ENCODE results near the gene PPP2R2C. TPM values are rescaled to one million over a fixed set of nuclear protein-coding genes. Genes with fewer than 3 reads are reported as not detected.

The PPP2R2C gene
- polyA plus RNA-seq, 4 donors = 0.16 to 2.3 (median 0.81) TPM; not detected in 1

DNA sequence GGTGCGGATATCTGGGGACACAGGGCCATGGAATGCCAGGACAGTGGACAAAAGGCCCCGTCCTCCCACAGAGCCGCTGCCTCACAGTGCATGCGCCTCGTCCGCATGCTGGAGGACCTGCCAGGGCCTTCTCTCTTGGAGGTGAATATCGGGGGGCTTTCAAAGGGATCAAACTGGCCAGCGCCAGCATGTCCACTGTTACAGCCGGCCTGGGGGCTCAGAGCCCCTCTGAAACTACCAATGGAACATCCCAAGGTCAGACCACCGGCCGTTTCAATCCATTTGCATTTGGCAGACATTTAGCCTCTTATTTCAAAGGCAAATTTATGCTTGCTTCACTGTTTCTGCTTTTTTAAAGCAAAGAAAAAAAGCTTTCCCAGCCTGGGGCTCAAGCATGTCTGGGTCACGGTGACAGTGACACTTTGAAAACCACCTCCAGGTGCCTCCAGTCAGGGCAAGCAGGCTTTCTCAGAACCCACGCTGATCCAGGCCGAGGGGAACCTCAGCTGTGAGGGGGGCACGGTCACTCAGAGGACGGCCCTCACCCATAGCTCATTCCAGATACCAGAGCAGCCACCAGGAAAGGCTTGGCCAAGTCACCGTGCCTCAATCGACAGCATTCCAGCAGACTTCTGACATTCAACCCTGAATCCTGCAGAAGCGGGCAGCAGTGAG, 57.2 kb downstream of the PPP2R2C start:
- Histone ChIP-seq H3K27me3 (ENCODE audit: control insufficient read depth in 3 of 3, insufficient read depth in 3 of 3, low read length in 3 of 3) (no peaks in the 10 kb centered on the region), H3K9me3 (ENCODE audit: control insufficient read depth in 2 of 2, insufficient read depth in 1 of 2, low read depth in 1 of 2, low read length in 1 of 2) (no peaks in the 10 kb centered on the region), H3K27ac (ENCODE audit: low read depth in 1 of 3, low read length in 2 of 3) (no peak overlapping the region), H3K4me3 (ENCODE audit: low read depth in 1 of 3, low read length in 3 of 3) (no peak overlapping the region), H3K4me1 (ENCODE audit: control insufficient read depth in 3 of 3, insufficient read depth in 2 of 3, low read depth in 1 of 3, low read length in 2 of 3) (no peaks in the 10 kb centered on the region), H3K36me3 (ENCODE audit: control insufficient read depth in 3 of 3, insufficient read depth in 2 of 3, low read depth in 1 of 3, low read length in 3 of 3) (no peaks in the 10 kb centered on the region)
- no peak for DNase-seq
- no peak for FAIRE-seq
- WGBS, 3 donors = 64 to 70% (median 68%) methylated on average over 19 of the region's 19 CpGs

DNA sequence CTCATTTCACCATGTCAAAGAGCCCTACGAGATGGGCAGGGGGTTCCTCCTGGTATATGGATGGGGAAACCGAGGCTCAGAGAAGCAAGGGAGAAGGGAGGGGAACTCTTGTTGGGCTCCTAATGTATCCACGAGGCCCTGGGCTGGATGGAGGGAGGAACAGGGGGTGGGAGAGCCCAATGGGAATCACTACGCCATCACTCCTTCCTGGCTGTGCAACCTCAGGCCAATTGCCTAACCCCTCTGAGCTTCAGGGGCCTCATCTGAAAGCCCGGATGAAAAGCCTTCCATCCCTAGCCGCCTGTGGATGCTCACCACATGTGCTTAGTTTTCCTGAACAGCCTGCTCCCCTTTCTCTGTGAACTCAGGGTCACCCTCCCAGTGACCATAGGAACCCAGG, 57.8 kb downstream of the PPP2R2C start:
- Histone ChIP-seq H3K9me3 (ENCODE audit: control insufficient read depth in 2 of 2, insufficient read depth in 1 of 2, low read depth in 1 of 2, low read length in 1 of 2) (no peaks in the 10 kb centered on the region), H3K27me3 (ENCODE audit: control insufficient read depth in 3 of 3, insufficient read depth in 3 of 3, low read length in 3 of 3) (no peaks in the 10 kb centered on the region), H3K4me3 (ENCODE audit: low read depth in 1 of 3, low read length in 3 of 3) (no peak overlapping the region), H3K27ac (ENCODE audit: low read depth in 1 of 3, low read length in 2 of 3) (no peak overlapping the region), H3K4me1 (ENCODE audit: control insufficient read depth in 3 of 3, insufficient read depth in 2 of 3, low read depth in 1 of 3, low read length in 2 of 3) (no peaks in the 10 kb centered on the region), H3K36me3 (ENCODE audit: control insufficient read depth in 3 of 3, insufficient read depth in 2 of 3, low read depth in 1 of 3, low read length in 3 of 3) (no peaks in the 10 kb centered on the region)
- no peak for FAIRE-seq
- WGBS, 3 donors = 60 to 71% (median 68%) methylated on average over 6 of the region's 6 CpGs
- no peak for DNase-seq

- DNase-seq (no peak), FAIRE-seq (no peak)
- Histone ChIP-seq H3K4me1 (ENCODE audit: control insufficient read depth in 3 of 3, insufficient read depth in 2 of 3, low read depth in 1 of 3, low read length in 2 of 3) (no peaks in the 10 kb centered on the region), H3K36me3 (ENCODE audit: control insufficient read depth in 3 of 3, insufficient read depth in 2 of 3, low read depth in 1 of 3, low read length in 3 of 3) (no peaks in the 10 kb centered on the region), H3K4me3 (ENCODE audit: low read depth in 1 of 3, low read length in 3 of 3) (no peak overlapping the region), H3K27me3 (ENCODE audit: control insufficient read depth in 3 of 3, insufficient read depth in 3 of 3, low read length in 3 of 3) (peaks cover 0 to under 1% (median 0%) of the 10 kb centered on the region in 3 donors), H3K27ac (ENCODE audit: low read depth in 1 of 3, low read length in 2 of 3) (no peak overlapping the region), H3K9me3 (ENCODE audit: control insufficient read depth in 2 of 2, insufficient read depth in 1 of 2, low read depth in 1 of 2, low read length in 1 of 2) (no peaks in the 10 kb centered on the region)
- 65 to 84% (median 71%) methylated on average over 6 of the region's 6 CpGs for WGBS, 3 donors
Observed at GRCh38 chr4:6410664-6411063, 61.8 kb downstream of the PPP2R2C start.

- DNase-seq (no peak), FAIRE-seq (no peak)
- Histone ChIP-seq H3K4me3 (ENCODE audit: low read depth in 1 of 3, low read length in 3 of 3) (no peak overlapping the region), H3K27me3 (ENCODE audit: control insufficient read depth in 3 of 3, insufficient read depth in 3 of 3, low read length in 3 of 3) (peaks cover 0 to 7% (median 1%) of the 10 kb centered on the region in 3 donors), H3K36me3 (ENCODE audit: control insufficient read depth in 3 of 3, insufficient read depth in 2 of 3, low read depth in 1 of 3, low read length in 3 of 3) (no peaks in the 10 kb centered on the region), H3K9me3 (ENCODE audit: control insufficient read depth in 2 of 2, insufficient read depth in 1 of 2, low read depth in 1 of 2, low read length in 1 of 2) (no peaks in the 10 kb centered on the region), H3K4me1 (ENCODE audit: control insufficient read depth in 3 of 3, insufficient read depth in 2 of 3, low read depth in 1 of 3, low read length in 2 of 3) (no peaks in the 10 kb centered on the region), H3K27ac (ENCODE audit: low read depth in 1 of 3, low read length in 2 of 3) (no peak overlapping the region)
- WGBS, 3 donors = 66 to 78% (median 72%) methylated on average over 11 of the region's 11 CpGs
Observed at GRCh38 chr4:6410068-6410467, 62.3 kb downstream of the PPP2R2C start.

DNA sequence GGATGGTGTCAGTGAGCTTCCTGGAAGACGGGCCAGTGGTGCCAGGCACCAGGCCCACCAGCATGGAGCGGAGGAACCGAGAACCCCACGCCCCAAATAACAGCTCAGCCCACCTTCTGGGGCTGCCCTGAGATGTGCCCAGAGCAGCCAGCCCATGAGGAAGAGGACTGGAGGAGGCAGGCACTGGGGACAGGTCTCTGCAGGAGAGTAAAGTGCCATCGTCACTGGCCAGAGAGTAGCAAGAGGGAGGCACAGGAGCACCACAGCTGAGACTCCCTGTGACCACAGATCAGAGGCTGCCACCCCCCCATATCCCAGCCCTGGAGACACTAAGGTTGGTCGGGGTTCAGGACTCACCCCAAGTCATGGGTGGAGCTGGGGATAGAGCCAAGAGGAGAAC, 63.0 kb downstream of the PPP2R2C start:
- Histone ChIP-seq H3K4me3 (ENCODE audit: low read depth in 1 of 3, low read length in 3 of 3) (no peak overlapping the region), H3K9me3 (ENCODE audit: control insufficient read depth in 2 of 2, insufficient read depth in 1 of 2, low read depth in 1 of 2, low read length in 1 of 2) (no peaks in the 10 kb centered on the region), H3K4me1 (ENCODE audit: control insufficient read depth in 3 of 3, insufficient read depth in 2 of 3, low read depth in 1 of 3, low read length in 2 of 3) (no peaks in the 10 kb centered on the region), H3K27me3 (ENCODE audit: control insufficient read depth in 3 of 3, insufficient read depth in 3 of 3, low read length in 3 of 3) (peaks cover 0 to 14% (median 7%) of the 10 kb centered on the region in 3 donors), H3K27ac (ENCODE audit: low read depth in 1 of 3, low read length in 2 of 3) (no peak overlapping the region), H3K36me3 (ENCODE audit: control insufficient read depth in 3 of 3, insufficient read depth in 2 of 3, low read depth in 1 of 3, low read length in 3 of 3) (no peaks in the 10 kb centered on the region)
- DNase-seq (no peak), FAIRE-seq (no peak)
- WGBS, 3 donors = 57 to 72% (median 58%) methylated on average over 6 of the region's 6 CpGs

DNA sequence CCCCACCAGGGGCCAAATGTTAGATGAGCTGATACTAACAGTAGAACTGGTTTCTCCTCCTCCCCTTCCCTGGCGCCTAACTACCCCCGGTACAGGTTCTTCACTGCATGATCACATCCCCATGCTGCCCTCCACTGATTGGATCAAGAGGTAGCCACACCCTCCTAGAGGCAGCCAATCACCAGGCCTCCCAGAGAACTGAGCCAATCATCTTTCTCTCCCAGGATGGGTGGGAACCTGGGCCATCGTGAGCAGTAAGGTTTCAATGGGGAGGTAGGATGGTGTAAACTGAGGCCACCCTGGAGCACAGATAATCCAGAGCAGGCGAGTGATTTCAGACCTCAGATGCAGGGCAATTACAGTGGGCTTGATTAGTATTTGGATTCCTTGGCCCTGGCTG, 64.2 kb downstream of the PPP2R2C start:
- no peak for FAIRE-seq
- H3K4me3 ChIP-seq (ENCODE audit: low read depth in 1 of 3, low read length in 3 of 3) = no peak overlapping the region
- no peak for DNase-seq
- no peaks in the 10 kb centered on the region for H3K9me3 ChIP-seq (ENCODE audit: control insufficient read depth in 2 of 2, insufficient read depth in 1 of 2, low read depth in 1 of 2, low read length in 1 of 2)
- no peaks in the 10 kb centered on the region for H3K4me1 ChIP-seq (ENCODE audit: control insufficient read depth in 3 of 3, insufficient read depth in 2 of 3, low read depth in 1 of 3, low read length in 2 of 3)
- H3K27ac ChIP-seq (ENCODE audit: low read depth in 1 of 3, low read length in 2 of 3) = no peak overlapping the region
- H3K27me3 ChIP-seq (ENCODE audit: control insufficient read depth in 3 of 3, insufficient read depth in 3 of 3, low read length in 3 of 3) = peaks cover 0 to 22% (median 10%) of the 10 kb centered on the region in 3 donors
- 59 to 75% (median 71%) methylated on average over 4 of the region's 4 CpGs for WGBS, 3 donors
- no peaks in the 10 kb centered on the region for H3K36me3 ChIP-seq (ENCODE audit: control insufficient read depth in 3 of 3, insufficient read depth in 2 of 3, low read depth in 1 of 3, low read length in 3 of 3)

- Histone ChIP-seq H3K27me3 (ENCODE audit: control insufficient read depth in 3 of 3, insufficient read depth in 3 of 3, low read length in 3 of 3) (peaks cover 0 to 33% (median 18%) of the 10 kb centered on the region in 3 donors), H3K27ac (ENCODE audit: low read depth in 1 of 3, low read length in 2 of 3) (no peak overlapping the region), H3K4me3 (ENCODE audit: low read depth in 1 of 3, low read length in 3 of 3) (no peak overlapping the region), H3K9me3 (ENCODE audit: control insufficient read depth in 2 of 2, insufficient read depth in 1 of 2, low read depth in 1 of 2, low read length in 1 of 2) (no peaks in the 10 kb centered on the region), H3K36me3 (ENCODE audit: control insufficient read depth in 3 of 3, insufficient read depth in 2 of 3, low read depth in 1 of 3, low read length in 3 of 3) (no peaks in the 10 kb centered on the region), H3K4me1 (ENCODE audit: control insufficient read depth in 3 of 3, insufficient read depth in 2 of 3, low read depth in 1 of 3, low read length in 2 of 3) (no peaks in the 10 kb centered on the region)
- DNase-seq (no peak), FAIRE-seq (no peak)
- 16 to 25% (median 23%) methylated on average over 2 of the region's 2 CpGs for WGBS, 3 donors
Observed at GRCh38 chr4:6405397-6405706, 67.1 kb downstream of the PPP2R2C start.

DNA sequence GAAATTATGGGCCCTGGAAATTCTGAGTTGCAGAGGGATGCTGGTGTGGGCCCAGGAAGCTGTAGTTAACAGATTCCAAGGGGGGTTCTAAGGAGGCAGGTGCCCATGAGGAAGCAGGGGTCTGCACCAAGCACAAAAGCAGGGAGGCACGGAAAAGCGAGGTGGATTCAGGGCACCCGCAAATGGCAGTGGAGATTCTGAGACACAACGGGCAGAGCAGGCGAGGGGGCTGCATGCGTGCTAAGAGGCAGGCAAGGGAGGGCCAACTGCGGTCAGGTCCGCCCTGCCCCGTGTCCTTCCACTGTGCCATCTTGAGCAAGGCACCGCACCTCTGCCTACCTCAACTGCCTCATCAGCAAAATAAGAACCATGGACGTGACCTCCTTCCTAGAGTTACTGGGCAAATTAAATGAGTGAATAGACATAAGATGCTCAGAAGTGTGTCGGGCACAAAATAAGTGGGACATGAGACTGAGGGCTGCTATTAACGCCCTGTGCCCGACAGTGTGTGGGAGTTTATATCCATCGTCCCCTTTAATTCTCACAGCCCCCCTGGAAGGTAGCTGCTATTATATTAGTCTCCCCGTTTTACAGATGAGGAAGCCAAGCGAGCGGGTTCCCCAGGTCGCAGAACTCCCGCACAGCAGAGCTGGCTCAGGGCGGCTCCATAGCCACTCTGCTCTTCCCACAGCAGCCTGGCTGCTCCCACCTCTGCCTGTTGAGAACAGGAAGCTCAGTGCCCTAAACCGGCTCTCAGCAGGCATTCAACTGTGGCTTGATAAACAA, 67.6 kb downstream of the PPP2R2C start:
- Histone ChIP-seq H3K4me1 (ENCODE audit: control insufficient read depth in 3 of 3, insufficient read depth in 2 of 3, low read depth in 1 of 3, low read length in 2 of 3) (no peaks in the 10 kb centered on the region), H3K9me3 (ENCODE audit: control insufficient read depth in 2 of 2, insufficient read depth in 1 of 2, low read depth in 1 of 2, low read length in 1 of 2) (no peaks in the 10 kb centered on the region), H3K4me3 (ENCODE audit: low read depth in 1 of 3, low read length in 3 of 3) (no peak overlapping the region), H3K27me3 (ENCODE audit: control insufficient read depth in 3 of 3, insufficient read depth in 3 of 3, low read length in 3 of 3) (peaks cover 0 to 33% (median 18%) of the 10 kb centered on the region in 3 donors), H3K27ac (ENCODE audit: low read depth in 1 of 3, low read length in 2 of 3) (no peak overlapping the region), H3K36me3 (ENCODE audit: control insufficient read depth in 3 of 3, insufficient read depth in 2 of 3, low read depth in 1 of 3, low read length in 3 of 3) (no peaks in the 10 kb centered on the region)
- no peak for DNase-seq
- 69 to 82% (median 74%) methylated on average over 22 of the region's 22 CpGs for WGBS, 3 donors
- no peak for FAIRE-seq

DNA sequence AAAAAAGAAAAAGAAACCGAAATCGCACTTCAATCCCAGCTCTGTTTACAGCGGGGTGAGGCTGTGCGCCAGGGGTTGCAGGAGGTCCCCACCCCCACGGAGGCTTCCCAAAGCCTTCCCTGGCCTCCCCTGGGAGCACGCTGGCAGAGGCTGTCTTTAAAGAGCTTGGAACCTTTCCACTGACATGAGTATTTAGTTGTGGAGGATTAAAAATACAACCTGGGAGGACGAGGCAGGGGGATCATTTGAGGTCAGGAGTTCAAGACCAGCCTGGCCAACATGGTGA, 69.1 kb downstream of the PPP2R2C start:
- DNase-seq (no peak), FAIRE-seq (no peak)
- Histone ChIP-seq H3K27me3 (ENCODE audit: control insufficient read depth in 3 of 3, insufficient read depth in 3 of 3, low read length in 3 of 3) (peaks cover 0 to 33% (median 21%) of the 10 kb centered on the region in 3 donors), H3K36me3 (ENCODE audit: control insufficient read depth in 3 of 3, insufficient read depth in 2 of 3, low read depth in 1 of 3, low read length in 3 of 3) (no peaks in the 10 kb centered on the region), H3K27ac (ENCODE audit: low read depth in 1 of 3, low read length in 2 of 3) (no peak overlapping the region), H3K4me3 (ENCODE audit: low read depth in 1 of 3, low read length in 3 of 3) (no peak overlapping the region), H3K4me1 (ENCODE audit: control insufficient read depth in 3 of 3, insufficient read depth in 2 of 3, low read depth in 1 of 3, low read length in 2 of 3) (no peaks in the 10 kb centered on the region), H3K9me3 (ENCODE audit: control insufficient read depth in 2 of 2, insufficient read depth in 1 of 2, low read depth in 1 of 2, low read length in 1 of 2) (no peaks in the 10 kb centered on the region)
- 3 to 9% (median 3%) methylated on average over 7 of the region's 7 CpGs for WGBS, 3 donors
